Islet precursor cell (in vitro differentiated cells): ENCODE results near the gene TNFRSF11A.

Source experiments
- DNase-seq: peaks from one replicate; pipeline ENCODE4 v3.0.0-alpha.2; 2018

TNFRSF11A gene

DNA sequence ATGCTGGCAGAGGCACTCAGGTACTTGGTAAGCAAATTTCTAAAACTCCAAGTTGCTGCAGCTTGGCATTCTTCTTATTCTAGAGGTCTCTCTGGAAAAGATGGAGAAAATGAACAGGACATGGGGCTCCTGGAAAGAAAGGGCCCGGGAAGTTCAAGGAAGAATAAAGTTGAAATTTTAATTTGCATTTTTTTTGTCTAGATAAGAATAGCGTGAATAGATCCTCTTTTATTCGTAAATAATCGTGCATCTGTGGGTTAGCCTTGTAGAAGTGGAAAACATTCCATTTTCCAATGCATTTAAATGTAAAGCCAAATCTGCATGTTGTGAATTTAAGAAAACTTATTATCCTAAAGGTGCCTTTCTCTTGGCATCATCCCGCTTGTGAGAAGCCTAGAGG, 61.0 kb downstream of the TNFRSF11A start:
- no peak for DNase-seq

DNA sequence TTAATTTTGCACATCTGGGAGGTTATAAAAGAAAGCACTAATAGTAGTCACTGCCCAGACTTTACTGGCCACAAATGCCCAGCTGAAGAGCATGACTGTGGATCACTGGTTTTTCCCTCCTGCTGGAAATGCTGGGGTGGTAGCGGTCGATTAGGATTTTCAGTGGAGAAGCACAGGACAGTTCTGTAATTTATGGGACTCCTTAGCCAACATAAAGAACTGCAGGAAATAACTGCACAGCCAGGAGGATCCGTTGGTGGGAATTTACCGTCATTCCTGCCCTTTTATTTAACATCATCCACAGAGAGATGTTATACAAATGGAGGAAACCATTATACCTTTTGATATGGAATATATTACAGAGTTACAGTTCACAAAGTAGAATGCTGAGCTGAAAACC, 61.5 kb downstream of the TNFRSF11A start:
- no peak for DNase-seq

DNA sequence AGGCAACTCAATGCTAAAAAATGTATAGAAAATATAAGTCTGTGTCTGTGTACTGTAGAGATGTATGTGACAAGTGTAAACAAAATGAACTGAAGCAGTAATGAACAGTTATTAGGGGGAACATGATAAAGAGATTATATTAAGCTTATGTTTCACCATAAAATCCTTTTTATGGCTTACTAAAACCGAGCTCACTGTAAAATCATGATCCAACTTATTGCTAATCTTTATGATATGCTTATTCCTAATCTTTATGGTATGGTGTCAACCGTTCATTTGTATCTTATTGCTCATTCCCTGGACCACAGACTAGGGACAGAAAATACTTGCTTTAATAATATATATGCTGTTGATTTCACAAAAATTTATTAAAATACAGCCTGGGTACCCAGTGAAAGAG, 62.1 kb downstream of the TNFRSF11A start:
- no peak for DNase-seq

DNA sequence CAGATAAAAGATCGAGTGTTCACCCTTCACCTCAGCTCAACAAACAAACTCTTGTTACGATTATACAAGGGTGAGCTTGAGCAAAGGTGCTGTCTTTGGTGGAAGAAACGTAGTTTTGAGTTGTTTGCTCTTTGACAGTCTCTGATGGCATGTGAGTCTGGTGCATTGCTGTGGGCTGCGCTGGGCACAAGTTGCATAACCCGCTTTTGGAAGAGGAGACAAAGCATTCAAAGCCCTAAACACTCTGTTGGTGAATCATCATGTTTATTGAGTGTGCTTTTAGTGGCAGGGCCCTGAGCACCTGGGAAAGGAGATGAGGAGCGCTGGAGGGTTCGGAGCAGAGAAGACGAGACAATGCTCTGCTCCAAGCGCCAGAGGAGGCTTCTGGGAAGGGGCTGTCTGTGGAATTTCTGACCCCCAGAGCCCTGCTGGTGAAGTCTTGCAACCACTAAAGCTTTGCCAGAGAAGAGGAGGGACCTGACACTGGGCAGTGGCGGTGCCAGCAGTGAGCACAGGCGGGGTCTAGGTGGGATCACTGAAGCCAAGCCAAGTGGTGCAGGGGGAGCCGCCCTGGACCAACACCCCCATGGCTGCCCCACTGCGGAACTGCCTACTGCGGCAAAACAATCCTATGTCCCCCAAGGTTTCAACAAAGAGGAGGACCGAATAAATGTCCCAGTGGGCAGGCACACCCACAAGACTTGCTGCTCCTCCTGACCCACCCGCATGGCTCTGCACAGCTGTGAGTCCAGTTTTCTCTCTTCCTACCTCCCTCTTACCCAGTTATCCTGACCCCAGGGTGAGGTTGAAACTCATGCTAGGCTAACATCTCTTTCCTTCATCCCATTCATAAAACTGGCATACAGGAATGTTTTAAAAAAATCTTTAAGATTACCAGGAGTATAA, 64.0 kb downstream of the TNFRSF11A start:
- DNase-seq, result peak; percentile 88

DNA sequence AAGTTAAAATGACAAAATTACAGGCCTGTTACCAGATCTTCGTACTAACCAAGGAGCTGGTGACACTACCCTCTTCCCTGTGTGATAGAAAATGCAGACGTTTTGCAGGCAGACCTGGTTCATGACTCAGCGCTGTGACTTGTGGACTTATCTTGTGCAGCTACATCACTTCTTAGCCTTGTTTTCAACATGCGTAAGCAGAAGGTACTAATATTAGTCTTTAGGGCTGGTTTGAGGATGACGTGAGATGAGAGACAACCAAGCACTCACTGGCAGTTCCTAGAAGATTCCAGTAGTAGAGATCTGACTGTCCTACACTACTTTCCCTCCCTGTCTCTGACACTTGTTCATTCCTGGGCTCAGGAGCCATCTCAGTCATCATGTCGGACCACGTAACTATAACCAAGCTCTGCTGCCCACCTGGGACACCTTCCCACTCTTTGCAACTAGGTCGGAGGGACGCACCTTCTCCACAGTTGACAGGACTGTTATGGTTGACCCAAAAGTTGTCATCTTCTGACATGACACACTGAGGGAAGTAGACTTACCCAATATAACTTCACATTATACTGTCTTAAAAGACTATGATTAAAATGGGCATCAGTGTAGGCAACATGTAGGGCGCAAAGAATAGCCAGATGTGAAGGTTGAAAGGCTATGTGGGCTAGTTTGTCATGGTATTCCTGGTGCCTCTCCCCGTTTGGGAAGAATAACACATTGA, 64.8 kb downstream of the TNFRSF11A start:
- peak; percentile 79 for DNase-seq

DNA sequence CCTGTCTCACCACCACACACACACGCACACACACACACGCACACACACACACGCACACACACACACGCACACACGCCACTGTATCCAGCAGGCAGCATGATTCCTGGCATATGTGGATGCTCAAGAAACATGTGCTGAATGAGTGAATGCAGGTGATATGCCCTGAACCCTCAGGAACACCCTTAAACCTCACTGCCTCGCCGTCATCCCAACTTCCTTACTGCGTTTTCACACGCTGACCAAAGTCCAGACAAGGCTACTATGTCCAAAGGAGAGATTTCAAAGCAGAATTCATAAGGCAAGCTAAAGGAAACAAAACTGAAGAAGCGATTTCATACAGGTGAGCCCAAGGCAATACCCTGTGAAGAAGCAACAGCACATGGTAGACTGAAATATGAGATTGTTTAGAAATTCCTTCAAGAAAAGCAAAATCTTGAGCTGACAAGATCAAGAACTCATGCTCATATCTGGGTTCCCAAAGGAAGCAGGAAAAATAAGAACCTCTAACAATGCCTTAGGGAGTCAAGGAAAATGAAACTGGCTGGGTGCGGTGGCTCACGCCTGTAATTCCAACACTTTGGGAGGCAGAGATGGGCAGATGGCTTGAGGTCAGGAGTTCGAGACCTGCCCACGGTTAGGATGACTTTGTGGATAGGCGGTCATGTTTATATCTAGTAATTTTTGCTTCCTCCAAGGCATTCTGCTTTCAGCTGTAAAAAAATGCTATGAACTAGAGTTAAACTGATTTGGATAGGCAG, 69.1 kb downstream of the TNFRSF11A start:
- no peak for DNase-seq

DNA sequence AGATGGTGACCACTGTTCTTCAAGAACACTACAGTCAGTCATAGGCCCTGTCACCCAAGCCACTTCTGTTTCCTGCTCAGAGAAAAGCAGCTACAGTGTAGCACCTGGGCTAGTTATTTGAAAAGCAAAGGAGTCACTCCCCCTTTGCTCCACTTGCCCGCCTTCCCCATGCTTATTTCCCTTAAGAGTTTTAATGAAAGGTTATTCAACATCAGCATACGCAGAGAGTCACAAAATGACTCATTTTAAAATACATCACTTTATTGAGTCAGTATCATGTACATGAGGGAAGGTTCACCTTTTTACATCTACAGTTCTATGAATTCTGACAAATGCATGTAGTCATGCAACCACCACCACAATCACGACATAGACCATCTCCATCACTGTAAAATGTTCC, 71.3 kb downstream of the TNFRSF11A start:
- no peak for DNase-seq

DNA sequence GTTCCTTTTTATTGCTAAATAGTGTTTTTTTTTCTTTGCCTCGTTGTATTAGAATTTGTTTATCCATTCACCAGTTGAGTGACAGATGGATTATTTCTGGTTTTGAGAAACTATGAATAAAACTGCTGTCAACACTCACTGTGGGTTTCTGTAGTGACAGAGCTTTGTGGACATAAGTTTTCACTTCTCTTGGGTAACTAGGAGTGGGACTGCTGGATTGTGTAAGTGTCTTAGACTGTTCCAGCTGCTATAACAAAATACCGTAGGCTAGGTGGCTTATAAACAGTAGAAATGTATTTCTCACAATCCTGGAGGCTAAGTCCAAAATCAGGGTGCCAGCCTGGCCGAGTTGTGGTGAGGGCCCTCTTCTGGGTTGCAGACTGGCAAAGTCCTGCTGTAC, 71.9 kb downstream of the TNFRSF11A start:
- no peak for DNase-seq

DNA sequence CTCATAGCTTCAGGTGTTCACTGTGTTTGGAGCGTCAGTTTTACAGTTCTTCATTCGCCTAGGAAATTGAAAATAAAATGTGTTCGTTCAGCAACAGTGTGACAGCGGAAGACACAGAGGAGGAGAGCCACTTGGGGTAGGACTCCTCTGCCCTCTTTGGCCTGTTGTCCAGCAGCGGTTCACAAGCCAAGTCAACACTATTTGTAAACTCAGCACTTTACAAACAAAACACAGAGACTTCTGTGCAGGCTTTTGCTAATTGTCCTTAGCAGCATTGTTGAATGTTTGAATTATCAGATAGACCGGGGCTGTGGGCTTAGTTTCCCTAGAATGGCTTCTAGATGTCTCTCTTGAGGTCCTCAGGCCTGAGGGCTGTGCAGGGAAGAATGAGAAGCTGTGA, 73.2 kb downstream of the TNFRSF11A start:
- no peak for DNase-seq

DNA sequence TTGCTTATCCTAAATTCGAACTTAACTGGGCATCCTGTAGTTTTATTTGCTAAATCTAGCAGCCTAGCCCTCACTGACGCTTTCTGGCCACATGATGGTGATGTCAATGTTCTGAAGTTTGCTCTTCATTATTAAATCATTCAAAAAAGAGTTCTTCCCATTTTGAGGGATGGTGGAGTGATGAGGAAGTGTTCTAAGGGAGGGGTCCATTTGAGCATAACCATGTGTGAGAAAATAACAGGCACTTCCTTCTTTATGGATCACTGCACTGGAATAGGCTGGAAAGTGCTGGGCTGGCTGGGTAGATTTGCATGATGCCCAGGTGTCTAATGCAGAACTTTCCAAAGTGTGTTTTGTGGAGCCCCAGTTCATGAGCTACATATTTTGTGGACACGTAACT, 74.2 kb downstream of the TNFRSF11A start:
- DNase-seq, result no peak

DNA sequence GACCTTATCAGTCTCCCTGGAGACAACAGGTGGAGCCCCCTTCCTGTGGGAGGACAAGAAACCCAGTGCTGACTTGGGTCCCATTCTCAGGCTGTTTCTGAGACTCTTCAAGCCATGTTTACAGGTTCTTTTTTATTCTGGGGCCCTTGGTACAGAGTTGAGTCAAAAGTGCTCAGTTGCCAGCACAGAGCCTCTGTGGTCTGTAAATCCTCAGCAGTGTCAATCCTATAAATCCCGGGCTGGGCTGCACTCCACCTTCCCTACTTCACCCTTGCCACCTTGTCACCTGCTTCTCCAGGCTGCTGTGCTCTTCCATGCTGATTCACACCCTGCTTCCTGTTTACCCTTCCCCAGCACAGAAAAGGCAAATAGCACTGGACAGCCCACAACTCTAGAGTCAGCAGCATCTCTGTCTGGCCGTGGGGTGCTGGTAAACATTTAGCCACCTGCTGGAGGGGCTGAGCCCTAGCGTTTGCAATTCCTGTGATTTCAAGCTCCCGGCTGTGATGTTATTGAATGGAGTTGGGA, 74.7 kb downstream of the TNFRSF11A start:
- peak; percentile 84 for DNase-seq

DNA sequence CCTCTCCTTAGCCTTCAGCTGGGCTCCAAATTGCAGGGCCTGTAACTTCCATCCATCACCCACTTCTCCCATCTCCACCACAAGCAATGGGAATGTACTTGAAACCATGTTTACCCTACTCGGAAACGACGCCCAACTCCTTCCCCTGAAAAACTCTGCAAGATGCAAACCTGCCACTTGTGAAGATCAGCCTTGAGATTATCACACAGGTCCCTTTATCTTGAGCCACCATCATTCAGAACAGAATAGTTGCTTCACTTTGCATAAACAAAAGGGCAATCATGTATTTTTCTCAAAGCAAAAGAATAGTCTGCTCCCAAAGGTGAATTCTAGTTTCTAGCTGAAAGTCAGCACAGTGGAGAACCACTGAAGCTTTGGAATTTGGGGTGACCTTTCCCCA, 75.8 kb downstream of the TNFRSF11A start:
- DNase-seq, result no peak

DNA sequence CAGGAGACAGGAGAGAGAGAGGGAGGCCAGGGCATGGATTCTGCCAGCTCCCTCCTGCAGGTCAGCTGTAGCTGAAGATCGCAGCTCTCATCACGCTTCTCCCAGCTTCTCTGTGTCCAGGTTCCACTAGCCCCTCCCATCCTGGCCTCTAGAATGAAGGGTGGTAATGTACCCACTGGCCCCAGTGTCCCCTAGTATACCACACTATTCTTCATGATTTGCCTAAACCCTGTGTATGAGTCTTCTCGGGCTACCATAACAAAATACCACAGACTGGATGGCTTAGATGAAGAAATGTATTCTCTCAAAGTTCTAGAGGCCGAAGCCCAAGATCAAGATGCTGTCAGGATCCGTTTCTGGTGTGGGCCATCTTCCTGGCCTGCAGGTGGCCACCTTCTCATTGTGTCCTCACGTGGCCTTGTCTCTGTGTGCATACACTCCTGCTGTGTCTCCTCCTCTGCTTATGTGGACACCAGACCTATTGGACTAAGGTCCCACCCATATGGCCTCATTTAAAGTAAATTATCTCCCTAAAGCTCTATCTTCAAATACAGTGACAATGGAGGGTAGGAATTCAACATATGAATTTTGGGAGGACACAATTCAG, 77.3 kb downstream of the TNFRSF11A start:
- DNase-seq, result no peak

DNA sequence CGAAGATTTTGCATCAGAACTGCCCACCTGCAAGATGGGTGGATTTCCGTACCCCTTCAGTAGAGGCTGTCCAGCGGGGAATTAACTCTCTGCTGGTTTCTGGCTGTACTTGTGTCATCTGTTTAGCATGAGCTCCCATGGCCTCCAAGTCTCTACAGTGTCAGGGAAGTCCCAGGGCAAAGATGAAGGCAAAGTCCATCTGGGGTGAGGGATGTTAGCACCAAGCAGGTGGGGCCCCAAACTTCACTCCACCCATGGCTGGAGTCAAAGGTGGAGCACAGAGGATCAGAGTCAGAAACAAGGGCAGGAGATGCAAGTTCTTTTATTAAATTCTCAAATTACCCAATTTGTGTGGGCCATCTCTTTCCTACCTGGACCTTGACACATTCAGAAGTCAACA, 78.0 kb downstream of the TNFRSF11A start:
- DNase-seq, result no peak

DNA sequence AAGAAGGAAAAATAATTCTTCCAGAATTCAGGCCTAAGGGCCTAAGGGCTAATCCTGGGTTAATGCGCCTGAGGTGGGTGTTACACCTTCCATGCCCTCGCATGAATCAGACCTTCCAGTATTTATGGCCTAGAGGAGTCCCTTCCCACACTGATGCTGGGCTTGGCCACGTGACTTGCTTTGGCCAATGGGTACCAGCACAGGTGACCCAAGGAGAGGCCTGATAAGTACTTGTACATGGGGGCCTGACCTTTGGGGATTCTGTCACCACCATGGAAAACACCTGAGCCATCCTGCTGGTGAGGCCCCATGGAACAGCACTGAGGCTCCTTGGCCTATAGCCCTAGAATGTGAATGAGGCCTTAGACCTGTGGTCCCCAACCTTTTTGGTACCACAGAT, 79.8 kb downstream of the TNFRSF11A start:
- no peak for DNase-seq

DNA sequence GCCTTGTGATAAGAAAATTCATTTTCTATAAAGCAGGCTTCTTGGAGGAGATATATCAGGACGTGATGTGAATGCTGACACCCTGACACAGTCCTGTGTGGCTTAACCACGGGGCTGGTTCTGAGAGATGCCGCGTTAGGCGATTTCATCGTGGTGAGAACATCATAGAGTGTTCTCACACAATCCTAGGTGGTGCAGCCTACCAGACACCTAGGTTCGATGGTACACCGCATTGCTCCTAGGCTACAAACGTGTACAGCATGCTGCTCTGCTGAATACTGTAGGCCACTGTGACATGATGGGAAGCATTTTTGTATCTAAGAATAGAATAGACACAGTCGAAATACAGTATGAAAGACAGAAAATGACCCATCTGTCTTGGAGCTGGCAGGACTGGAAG, 82.5 kb downstream of the TNFRSF11A start:
- DNase-seq, result no peak

DNA sequence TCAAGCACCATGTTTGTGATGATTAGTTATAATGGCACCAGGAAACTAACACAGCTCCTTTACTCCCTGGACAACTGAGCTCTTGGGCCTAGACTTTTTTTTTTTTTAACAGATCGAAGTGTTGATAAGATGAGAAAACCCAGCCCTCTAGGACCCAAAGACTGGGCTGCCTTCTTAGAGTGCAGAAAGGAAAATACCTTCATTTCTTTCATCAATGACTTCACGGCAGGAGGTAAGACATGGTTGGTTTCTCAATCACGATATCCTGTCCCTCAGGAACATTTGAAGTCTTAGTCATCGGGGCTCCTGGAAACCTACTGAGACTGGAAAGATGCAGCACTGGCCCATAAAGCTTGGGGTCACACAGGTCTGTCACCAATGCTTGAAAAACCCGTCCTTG, 84.7 kb downstream of the TNFRSF11A start:
- DNase-seq, result no peak

DNA sequence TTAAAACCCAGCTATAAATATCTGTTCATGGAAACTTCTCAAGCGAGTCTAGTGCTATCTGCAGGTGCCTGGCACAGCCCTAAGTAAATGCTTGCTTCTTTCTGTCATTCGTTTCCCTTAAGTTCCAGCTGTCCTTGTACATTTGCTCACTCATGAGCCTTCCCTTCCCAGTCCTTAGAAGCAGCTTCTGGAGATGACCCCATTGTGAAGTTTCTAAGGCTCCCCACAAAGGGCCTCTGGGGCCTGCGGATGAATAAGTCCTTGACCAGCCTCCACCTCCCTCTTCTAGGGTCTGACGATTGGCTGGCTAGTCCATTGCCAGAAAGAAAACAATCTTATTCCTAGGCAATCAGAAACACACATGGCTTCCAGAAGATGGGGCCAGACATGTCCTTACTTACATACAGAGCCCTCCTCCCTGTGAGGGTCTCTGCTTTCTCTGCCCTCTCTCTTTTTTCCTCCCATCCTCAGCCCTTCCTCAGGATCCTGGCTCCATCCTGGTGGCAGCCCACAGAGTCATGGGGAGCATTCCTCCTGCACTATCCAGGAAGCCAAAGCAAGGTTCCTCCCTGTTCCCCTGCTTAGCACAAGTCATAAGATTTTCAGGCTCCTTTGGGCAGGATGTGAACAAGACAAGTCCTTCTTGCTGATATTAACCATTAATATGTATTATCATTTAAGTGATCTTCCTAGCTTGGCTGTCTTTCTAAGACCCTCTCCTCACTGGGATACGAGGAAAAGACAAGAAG, 87.3 kb downstream of the TNFRSF11A start:
- DNase-seq, result no peak

DNA sequence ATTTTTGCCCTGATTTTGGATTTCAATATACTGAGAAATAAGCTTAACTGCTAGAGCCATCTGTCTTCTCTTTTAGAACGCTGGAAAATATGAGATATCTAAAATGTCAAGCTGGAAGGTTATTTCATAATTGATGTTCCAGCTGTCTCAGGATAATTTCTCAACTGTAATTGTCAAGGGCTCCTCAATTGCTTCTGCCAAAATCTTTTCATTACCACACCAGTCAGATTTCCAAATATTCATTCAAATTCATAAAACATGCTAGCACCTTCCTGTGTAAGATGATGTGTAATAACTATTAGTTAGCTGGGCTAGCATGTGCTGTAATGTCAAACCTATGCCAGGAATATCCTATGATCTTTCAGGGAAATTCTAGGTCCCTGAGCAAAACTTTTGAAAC, 88.1 kb downstream of the TNFRSF11A start:
- DNase-seq, result no peak

DNA sequence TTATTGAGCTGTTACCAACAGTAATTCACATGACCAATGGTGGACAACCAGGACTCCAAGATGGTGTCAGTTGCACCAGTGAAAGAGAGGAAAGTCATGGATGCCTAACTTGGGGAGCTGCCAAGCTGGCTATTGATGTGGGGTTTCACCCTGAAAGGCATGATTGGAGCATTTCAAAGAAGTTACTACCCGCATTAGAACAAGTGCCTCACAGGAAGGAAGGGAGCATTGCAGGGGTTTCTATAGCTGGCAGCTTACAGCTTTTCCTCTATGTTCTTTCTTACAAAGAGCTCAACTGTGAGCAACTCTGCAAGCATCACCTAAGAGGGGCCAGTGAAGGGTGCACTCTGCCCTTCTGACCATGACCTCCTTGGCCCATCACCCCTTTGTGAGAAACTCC, 93.1 kb downstream of the TNFRSF11A start:
- DNase-seq, result no peak

DNA sequence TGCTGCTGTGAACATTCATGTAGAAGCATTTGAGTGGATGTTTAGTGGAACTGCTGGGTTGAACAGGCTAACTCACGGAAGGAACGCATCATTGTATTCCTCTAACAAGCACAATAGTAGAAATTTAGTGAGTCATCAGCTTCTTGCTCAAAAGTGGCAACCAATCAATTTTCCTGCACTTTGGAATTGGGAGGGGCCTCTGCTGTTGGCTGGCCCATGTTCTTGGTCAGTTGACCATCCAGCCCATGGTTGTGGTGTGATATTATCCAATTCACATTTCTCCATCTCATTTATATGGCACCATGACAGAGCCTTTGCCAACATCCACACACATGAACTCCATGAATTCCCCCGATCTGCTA, 95.0 kb downstream of the TNFRSF11A start:
- no peak for DNase-seq

DNA sequence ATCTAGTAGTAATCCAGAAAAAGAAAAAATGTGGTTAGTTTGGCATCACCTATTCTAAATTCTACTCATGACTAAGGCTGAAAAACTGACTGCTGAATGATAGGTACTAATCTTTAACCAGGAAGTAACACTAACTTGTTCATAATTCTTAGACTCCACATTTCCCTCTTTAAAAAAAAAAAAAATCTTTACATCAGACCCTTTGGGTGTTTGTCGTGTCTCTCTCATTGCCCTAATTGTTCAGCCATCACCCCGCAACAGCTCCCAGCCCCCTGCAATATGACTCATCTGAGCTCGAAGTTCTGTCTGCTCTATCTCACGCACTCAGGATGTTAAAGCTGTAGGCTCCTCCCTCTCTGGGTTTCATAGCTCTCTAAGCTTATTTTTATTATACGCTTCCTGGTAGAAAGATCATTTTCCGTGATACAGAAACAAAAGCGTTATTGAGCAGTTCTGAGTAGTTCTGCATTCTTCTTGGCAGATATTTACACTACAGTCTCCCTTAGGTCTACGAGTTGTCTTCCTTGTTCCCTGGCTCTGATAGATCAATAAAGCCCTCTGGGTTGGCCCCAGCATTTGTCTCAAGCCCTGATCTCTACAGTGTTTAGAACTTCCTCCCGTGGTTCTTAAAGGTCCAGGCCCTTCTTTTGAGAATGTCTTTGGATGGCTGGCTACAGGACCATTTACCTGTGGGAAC, 95.6 kb downstream of the TNFRSF11A start:
- DNase-seq, result no peak
